Mesendoderm (in vitro differentiated cells): ENCODE data around the gene FOXRED1.
A peak's percentile ranks its signal among the peaks of the same experiment; 100 is the strongest.

ENCODE experiments used
- DNase-seq: peaks from one replicate; pipeline ENCODE4 v3.0.0; 2013
- H2AK5ac ChIP-seq: 2 replicates; pipeline ENCODE4 v1.6.1; 2013; ENCODE audit warnings: low read length, inconsistent platforms
- H2BK120ac ChIP-seq: 2 replicates; pipeline ENCODE4 v1.6.1; 2013; ENCODE audit warnings: low read depth, mild to moderate bottlenecking, low read length, moderate library complexity, mixed read lengths
- H2BK15ac ChIP-seq: replicated peaks from 2 replicates; pipeline ENCODE4 v1.6.1; 2013; ENCODE audit warnings: low read depth, mild to moderate bottlenecking, moderate library complexity
- H2BK5ac ChIP-seq: 2 replicates; pipeline ENCODE4 v1.6.1; 2013; ENCODE audit warnings: low read length, inconsistent platforms
- H3K18ac ChIP-seq: 2 replicates; pipeline ENCODE4 v1.6.1; 2013; ENCODE audit warnings: mild to moderate bottlenecking, low read length, mixed read lengths
- H3K23ac ChIP-seq: one replicate; pipeline ENCODE4 v1.6.1; 2013; ENCODE audit warnings: low read length
- H3K27ac ChIP-seq: 2 replicates; pipeline ENCODE4 v1.5.1; 2013; ENCODE audit warnings: low read depth, mild to moderate bottlenecking, inconsistent platforms, low read length, moderate library complexity
- H3K27me3 ChIP-seq: 2 replicates; pipeline ENCODE4 v1.6.1; 2013; ENCODE audit warnings: low read length, control low read depth, mild to moderate bottlenecking, inconsistent platforms; ENCODE audit not compliant: insufficient read depth, poor library complexity
- H3K36me3 ChIP-seq: 2 replicates; pipeline ENCODE4 v1.6.1; 2013; ENCODE audit warnings: low read length, inconsistent platforms; ENCODE audit not compliant: control insufficient read depth, insufficient read depth
- H3K4ac ChIP-seq: one replicate; pipeline ENCODE4 v1.6.1; 2013; ENCODE audit warnings: low read depth, mild to moderate bottlenecking, low read length, moderate library complexity
- H3K4me1 ChIP-seq: 2 replicates; pipeline ENCODE4 v1.6.1; 2013; ENCODE audit warnings: low read depth, low read length, inconsistent platforms; ENCODE audit not compliant: control insufficient read depth
- H3K4me2 ChIP-seq: 2 replicates; pipeline ENCODE4 v1.6.1; 2013; ENCODE audit warnings: low read length
- H3K4me3 ChIP-seq: 2 replicates; pipeline ENCODE4 v1.5.1; 2013; ENCODE audit warnings: mild to moderate bottlenecking, low read length
- H3K56ac ChIP-seq: one replicate; pipeline ENCODE4 v1.6.1; 2013; ENCODE audit warnings: low read length
- H3K79me1 ChIP-seq: 2 replicates; pipeline ENCODE4 v1.6.1; 2013; ENCODE audit warnings: low read length, inconsistent platforms
- H3K79me2 ChIP-seq: 2 replicates; pipeline ENCODE4 v1.6.1; 2013; ENCODE audit warnings: mild to moderate bottlenecking, low read length; ENCODE audit not compliant: control insufficient read depth, insufficient read depth
- H3K9ac ChIP-seq: 2 replicates; pipeline ENCODE4 v1.6.1; 2013; ENCODE audit warnings: low read length, inconsistent platforms
- H4K5ac ChIP-seq: one replicate; pipeline ENCODE4 v1.6.1; 2013; ENCODE audit warnings: low read length
- H4K8ac ChIP-seq: one replicate; pipeline ENCODE4 v1.6.1; 2013; ENCODE audit warnings: low read depth, mild to moderate bottlenecking, control low read depth, low read length, moderate library complexity
- WGBS: extraction: QIAGEN DNeasy Blood & Tissue Kit; methylation state at CpG from one replicate; pipeline ENCODE4 v1.1.7; 2013; ENCODE audit warnings: low lambda C conversion rate, missing lambda C conversion rate; ENCODE audit not compliant: insufficient coverage; ENCODE audit errors: extremely low coverage; 5-methylcytosine and 5-hydroxymethylcytosine counted together

FOXRED1 gene

GRCh38 chr11:126229858-126230540, 39.0 kb upstream of the FOXRED1 start:
- WGBS = no CpG with 5 or more reads among the region's 3 CpGs
- H3K4me1 ChIP-seq = no peaks in the 10 kb centered on the region
- H2BK15ac ChIP-seq = no peak overlapping the region
- H2AK5ac ChIP-seq = no peak overlapping the region
- H3K9ac ChIP-seq = no peak overlapping the region
- H3K23ac ChIP-seq = no peak overlapping the region
- no peaks in the 10 kb centered on the region for H3K27me3 ChIP-seq
- H3K79me2 ChIP-seq = peaks cover 4% of the 10 kb centered on the region
- H3K27ac ChIP-seq = no peak overlapping the region
- no peak overlapping the region for H3K4me3 ChIP-seq
- H3K18ac ChIP-seq = no peak overlapping the region
- DNase-seq = no peak
- peaks cover 4% of the 10 kb centered on the region for H3K79me1 ChIP-seq
- no peak overlapping the region for H3K4me2 ChIP-seq
- H3K4ac ChIP-seq = no peak overlapping the region
- H3K56ac ChIP-seq = no peak overlapping the region
- H3K36me3 ChIP-seq = no peaks in the 10 kb centered on the region
- H2BK120ac ChIP-seq = no peak overlapping the region
- no peak overlapping the region for H4K5ac ChIP-seq
- H2BK5ac ChIP-seq = no peak overlapping the region
- H4K8ac ChIP-seq = no peak overlapping the region

- H4K5ac ChIP-seq = no peak overlapping the region
- H3K4me2 ChIP-seq = no peak overlapping the region
- no peaks in the 10 kb centered on the region for H3K27me3 ChIP-seq
- no peaks in the 10 kb centered on the region for H3K79me2 ChIP-seq
- H3K4ac ChIP-seq = no peak overlapping the region
- peaks cover 5% of the 10 kb centered on the region for H3K79me1 ChIP-seq
- WGBS = no CpG with 5 or more reads among the region's 6 CpGs
- H3K18ac ChIP-seq = no peak overlapping the region
- H2BK5ac ChIP-seq = no peak overlapping the region
- H4K8ac ChIP-seq = no peak overlapping the region
- no peak overlapping the region for H2AK5ac ChIP-seq
- H3K56ac ChIP-seq = no peak overlapping the region
- no peak overlapping the region for H3K9ac ChIP-seq
- no peak overlapping the region for H2BK120ac ChIP-seq
- H3K27ac ChIP-seq = no peak overlapping the region
- H2BK15ac ChIP-seq = no peak overlapping the region
- DNase-seq = no peak
- H3K4me1 ChIP-seq = no peaks in the 10 kb centered on the region
- H3K23ac ChIP-seq = no peak overlapping the region
- no peak overlapping the region for H3K4me3 ChIP-seq
- no peaks in the 10 kb centered on the region for H3K36me3 ChIP-seq
These were observed 37.1 kb upstream of the FOXRED1 start for GRCh38 chr11:126231725-126232459.

- no peak overlapping the region for H2BK120ac ChIP-seq
- H3K4ac ChIP-seq = no peak overlapping the region
- H2BK5ac ChIP-seq = no peak overlapping the region
- WGBS = no CpG with 5 or more reads among the region's 3 CpGs
- H3K9ac ChIP-seq = no peak overlapping the region
- no peaks in the 10 kb centered on the region for H3K36me3 ChIP-seq
- H2BK15ac ChIP-seq = no peak overlapping the region
- H3K23ac ChIP-seq = no peak overlapping the region
- no peaks in the 10 kb centered on the region for H3K4me1 ChIP-seq
- no peak overlapping the region for H3K4me2 ChIP-seq
- H4K5ac ChIP-seq = no peak overlapping the region
- no peak overlapping the region for H2AK5ac ChIP-seq
- H3K27ac ChIP-seq = no peak overlapping the region
- no peak overlapping the region for H3K18ac ChIP-seq
- DNase-seq = no peak
- no peak overlapping the region for H3K56ac ChIP-seq
- no peaks in the 10 kb centered on the region for H3K27me3 ChIP-seq
- no peak overlapping the region for H4K8ac ChIP-seq
- peaks cover 5% of the 10 kb centered on the region for H3K79me1 ChIP-seq
- no peak overlapping the region for H3K4me3 ChIP-seq
- no peaks in the 10 kb centered on the region for H3K79me2 ChIP-seq
These were observed 36.3 kb upstream of the FOXRED1 start for GRCh38 chr11:126232683-126233082.

- DNase-seq = no peak
- Histone ChIP-seq H3K4ac (no peak overlapping the region), H4K8ac (peak overlapping the region; percentile 28), H2BK120ac (no peak overlapping the region), H3K27ac (no peak overlapping the region), H3K4me2 (no peak overlapping the region), H2AK5ac (no peak overlapping the region), H3K23ac (no peak overlapping the region), H3K56ac (no peak overlapping the region), H3K27me3 (no peaks in the 10 kb centered on the region), H3K9ac (no peak overlapping the region), H3K36me3 (no peaks in the 10 kb centered on the region), H3K18ac (no peak overlapping the region), H3K4me3 (no peak overlapping the region), H2BK15ac (no peak overlapping the region), H3K79me1 (peaks cover 5% of the 10 kb centered on the region), H3K79me2 (no peaks in the 10 kb centered on the region), H4K5ac (no peak overlapping the region), H3K4me1 (no peaks in the 10 kb centered on the region), H2BK5ac (no peak overlapping the region)
- WGBS = no CpG with 5 or more reads among the region's 4 CpGs
These were observed 35.6 kb upstream of the FOXRED1 start for GRCh38 chr11:126233391-126233790.

GRCh38 chr11:126246636-126247035, 22.3 kb upstream of the FOXRED1 start:
- Histone ChIP-seq H3K27ac (no peak overlapping the region), H4K5ac (no peak overlapping the region), H3K56ac (no peak overlapping the region)

More at GRCh38 chr11:126246636-126247035, 22.3 kb upstream of the FOXRED1 start:
- peaks cover 4% of the 10 kb centered on the region for H3K36me3 ChIP-seq
- no peak overlapping the region for H4K8ac ChIP-seq
- H3K4ac ChIP-seq = no peak overlapping the region
- H3K23ac ChIP-seq = no peak overlapping the region
- no peaks in the 10 kb centered on the region for H3K4me1 ChIP-seq
- H2AK5ac ChIP-seq = no peak overlapping the region
- H2BK15ac ChIP-seq = no peak overlapping the region
- no peak overlapping the region for H3K4me3 ChIP-seq
- WGBS = no CpG with 5 or more reads among the region's 2 CpGs
- no peaks in the 10 kb centered on the region for H3K27me3 ChIP-seq
- H2BK120ac ChIP-seq = no peak overlapping the region
- H3K79me1 ChIP-seq = no peaks in the 10 kb centered on the region
- H3K9ac ChIP-seq = no peak overlapping the region
- H3K79me2 ChIP-seq = no peaks in the 10 kb centered on the region
- no peak overlapping the region for H2BK5ac ChIP-seq
- no peak overlapping the region for H3K18ac ChIP-seq
- H3K4me2 ChIP-seq = no peak overlapping the region
- no peak for DNase-seq
